HCT116 (cell line): ENCODE measurements around the gene PPP1R27. TPM values are rescaled to one million over a fixed set of nuclear protein-coding genes. Genes with fewer than 3 reads are reported as not detected.

Experiments
- ATAC-seq: fragments of 200-7000 bp; cut with Tn5 transposase; 2 replicates; pipeline ENCODE4 v1.9.1; 2020; ENCODE audit warnings: mild to moderate bottlenecking, moderate library complexity
- BruUV-seq: library from RNA; stranded (reverse); fragments of 400-500 nt; replicated peaks from 2 replicates; lab custom pipeline; 2021; lab: Mats Ljungman, UMichigan
- CTCF ChIA-PET: fragments of 300-600 bp; sonication (Branson Sonifier 250); formaldehyde crosslinking; loops from one replicate; lab custom pipeline; 2021; ENCODE audit warnings: antibody characterized with exemption; lab: Charles Lee
- POLR2A ChIA-PET: fragments of 300-600, 350-600 bp; sonication (Branson Sonifier 250); formaldehyde crosslinking; loops from one replicate; lab custom pipeline; 2021; ENCODE audit warnings: antibody characterized with exemption; lab: Charles Lee
- RAD21 ChIA-PET, 2 experiments: fragments of 300-600 bp; sonication (Branson Sonifier 250); formaldehyde crosslinking; loops; one replicate each; lab custom pipeline; 2023; ENCODE audit warnings: low total read pairs in 2 of 2; ENCODE audit not compliant: uncharacterized antibody in 2 of 2, unreplicated experiment in 2 of 2, low non-redundant PET in 1 of 2; lab: Charles Lee
- DNase-seq: peaks from one replicate; pipeline ENCODE4 v3.0.0-alpha.2; 2010; ENCODE audit warnings: low read depth, low spot score
- H2AFZ ChIP-seq: fragments of 200-600 bp; shearing (Covaris generic), sonication (generic); 2 replicates; pipeline ENCODE4 v1.6.1; 2017; ENCODE audit warnings: low read depth, mixed run types, mixed read lengths, antibody characterized with exemption, low read length; ENCODE audit not compliant: poor library complexity, severe bottlenecking
- H3K27ac ChIP-seq: 2 replicates; pipeline ENCODE4 v1.5.1; 2012; ENCODE audit warnings: low read depth, low read length
- H3K27me3 ChIP-seq: fragments of 200-600 bp; sonication (generic); 2 replicates; pipeline ENCODE4 v1.6.1; 2016; ENCODE audit warnings: mixed run types, low read length, mixed read lengths; ENCODE audit not compliant: insufficient read depth
- H3K36me3 ChIP-seq, 2 experiments: fragments of 200-500 bp in 1 of 2; fragments of 200-600 bp in 1 of 2; sonication (Bioruptor generic) in 1 of 2; sonication (generic) in 1 of 2; 2 replicates each; pipeline versions ENCODE4 v1.5.1 to v1.6.1; 2014 to 2016; ENCODE audit warnings: low read length in 2 of 2, inconsistent platforms in 1 of 2, mixed read lengths in 1 of 2, mixed run types in 1 of 2; ENCODE audit not compliant: insufficient read depth in 2 of 2, control insufficient read depth in 1 of 2
- H3K4me1 ChIP-seq, 2 experiments: fragments of 200-600 bp in 1 of 2; sonication (generic) in 1 of 2; 2 replicates each; pipeline versions ENCODE4 v1.5.1 to v1.6.1; 2012 to 2017; ENCODE audit warnings: low read length in 2 of 2, inconsistent platforms in 1 of 2, mild to moderate bottlenecking in 1 of 2, mixed read lengths in 1 of 2, mixed run types in 1 of 2, moderate library complexity in 1 of 2; ENCODE audit not compliant: insufficient read depth in 2 of 2, control insufficient read depth in 1 of 2
- H3K4me2 ChIP-seq: fragments of 200-600 bp; sonication (generic); 2 replicates; pipeline ENCODE4 v1.6.1; 2017; ENCODE audit warnings: mixed run types, low read length, mixed read lengths
- H3K4me3 ChIP-seq, 2 experiments: fragments of 200-600 bp in 1 of 2; sonication (generic) in 1 of 2; replicated peaks in 1 of 2; 2 replicates each; pipeline ENCODE4 v1.5.1; 2011 to 2016; ENCODE audit warnings: low read length in 2 of 2, control low read depth in 1 of 2, low read depth in 1 of 2, mild to moderate bottlenecking in 1 of 2, mixed read lengths in 1 of 2, mixed run types in 1 of 2
- H3K79me2 ChIP-seq: fragments of 200-600 bp; sonication (generic); 2 replicates; pipeline ENCODE4 v1.6.1; 2017; ENCODE audit warnings: mild to moderate bottlenecking, mixed run types, low read length, moderate library complexity, mixed read lengths; ENCODE audit not compliant: insufficient read depth
- H3K9ac ChIP-seq: fragments of 200-600 bp; sonication (generic); 2 replicates; pipeline ENCODE4 v1.6.1; 2016; ENCODE audit warnings: low read length, mixed read lengths
- H3K9me2 ChIP-seq: fragments of 200-600 bp; sonication (generic), shearing (Covaris generic); 2 replicates; pipeline ENCODE4 v1.6.1; 2017; ENCODE audit warnings: mixed run types, mild to moderate bottlenecking, moderate library complexity; ENCODE audit not compliant: insufficient read depth
- H3K9me3 ChIP-seq, 2 experiments: fragments of 200-500 bp in 1 of 2; fragments of 200-600 bp in 1 of 2; sonication (Bioruptor generic) in 1 of 2; sonication (generic) in 1 of 2; 2 replicates each; pipeline ENCODE4 v1.6.1; 2014 to 2017; ENCODE audit warnings: low read length in 2 of 2, mixed read lengths in 2 of 2, inconsistent platforms in 1 of 2, low read depth in 1 of 2, mild to moderate bottlenecking in 1 of 2, mixed run types in 1 of 2, moderate library complexity in 1 of 2; ENCODE audit not compliant: control insufficient read depth in 1 of 2, insufficient read depth in 1 of 2
- H4K20me1 ChIP-seq: fragments of 200-600 bp; sonication (generic), shearing (Covaris generic); 2 replicates; pipeline ENCODE4 v1.6.1; 2017; ENCODE audit warnings: mixed run types, mild to moderate bottlenecking, moderate library complexity; ENCODE audit not compliant: insufficient read depth
- CBX3 ChIP-seq: IDR thresholded peaks from 2 replicates; pipeline ENCODE4 v1.6.1; 2012; ENCODE audit warnings: low read depth
- EZH2 ChIP-seq: fragments of 200-600 bp; sonication (generic); IDR thresholded peaks from 2 replicates; pipeline ENCODE4 v1.6.1; 2017; ENCODE audit warnings: antibody characterized with exemption, mixed run types
- JUND ChIP-seq: IDR thresholded peaks from 2 replicates; pipeline ENCODE4 v1.6.1; 2012
- POLR2A ChIP-seq: IDR thresholded peaks from 2 replicates; pipeline ENCODE4 v1.7.0; 2011; ENCODE audit warnings: borderline replicate concordance; ENCODE audit not compliant: insufficient read depth, insufficient read length; ENCODE audit errors: extremely low read depth
- POLR2AphosphoS5 ChIP-seq: IDR thresholded peaks from 2 replicates; pipeline ENCODE4 v1.6.1; 2011; ENCODE audit warnings: mild to moderate bottlenecking, low read depth, low read length, moderate library complexity
- RAD21 ChIP-seq: IDR thresholded peaks from 2 replicates; pipeline ENCODE4 v1.6.1; 2012; ENCODE audit warnings: low read depth, mild to moderate bottlenecking
- SP1 ChIP-seq: IDR thresholded peaks from 2 replicates; pipeline ENCODE4 v1.6.1; 2012; ENCODE audit warnings: low read depth
- SRF ChIP-seq: IDR thresholded peaks from 2 replicates; pipeline ENCODE4 v1.6.1; 2012; ENCODE audit warnings: low read depth
- ZFX ChIP-seq: fragments of 450-650 bp; IDR thresholded peaks from 2 replicates; pipeline ENCODE4 v1.6.1; 2017
- ZNF274 ChIP-seq: fragments of 200-500 bp; sonication (Bioruptor generic); IDR thresholded peaks from 2 replicates; pipeline ENCODE4 v1.6.1; 2014; ENCODE audit warnings: mild to moderate bottlenecking, low read depth, low read length, inconsistent platforms
- intact Hi-C: fragments of 100-400 bp; cut with micrococcal nuclease; formaldehyde crosslinking; loops from 2 replicates; pipeline ENCODE4 v1.10.0; 2022
- total RNA-seq: library from RNA; stranded (reverse); gene quantifications from one replicate; pipeline ENCODE4 v1.2.1, GENCODE V29; 2021; ENCODE audit not compliant: unreplicated experiment
- TF ChIP-seq, protein P1 (sequence below): IDR thresholded peaks from 2 replicates; pipeline ENCODE4 v1.6.1; 2012

Gene PPP1R27
- total RNA-seq, 1 experiment from 2014 or later = not detected

DNA sequence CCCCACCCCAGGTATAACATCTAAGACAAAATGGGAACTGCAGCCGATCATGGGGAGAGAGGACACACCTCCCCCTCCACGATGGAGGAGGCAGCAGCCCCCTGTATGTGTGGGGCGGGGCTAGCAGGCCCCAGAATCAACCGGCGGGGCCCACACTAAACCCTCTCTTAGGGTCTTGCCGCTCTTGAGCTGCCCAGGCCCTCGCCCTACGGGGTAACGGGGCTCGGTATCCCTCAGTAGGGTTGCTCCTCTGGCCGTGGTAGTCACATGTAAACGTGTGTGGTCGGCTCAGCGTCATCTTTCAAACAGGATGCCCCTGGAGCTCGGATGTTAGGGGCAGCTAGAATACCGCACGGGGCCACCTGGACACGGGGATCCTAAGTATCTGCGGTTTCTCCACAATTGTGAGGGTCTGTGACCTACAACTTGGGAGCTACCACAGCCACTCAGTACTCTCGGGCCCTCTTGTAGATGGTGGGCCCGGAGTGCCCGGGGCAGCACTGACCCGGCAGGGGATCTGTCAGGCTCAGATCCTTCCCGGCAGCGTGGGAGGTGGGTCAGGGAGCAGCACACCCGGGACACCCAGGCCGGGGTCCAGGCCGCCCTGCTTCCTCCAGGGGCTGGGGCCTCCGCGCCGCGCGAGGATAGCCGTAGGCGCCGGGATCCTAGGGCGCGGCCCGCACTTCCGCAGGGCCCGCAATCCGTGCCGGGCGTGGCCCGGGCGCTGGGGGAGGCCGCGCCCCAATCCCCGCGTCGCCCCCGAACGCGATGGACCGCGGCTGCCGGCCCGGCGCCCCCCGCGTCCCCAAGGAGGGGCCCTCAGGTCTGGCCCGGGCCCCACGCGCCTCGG is 35.5 kb upstream of the PPP1R27 start:
- ChIA-PET RAD21 (interaction anchor here in 1 of 2 experiments (0.8 kb wide), 1 partner anchor 40 kb away, joined by 3 read pairs; no protein-coding TSS in a partner anchor), CTCF (interaction anchor here (1.0 to 2.7 kb wide), 6 partner anchors 9 to 151 kb away, joined by 3 to 27 read pairs (median 4); partner anchors contain the start of genes CENPX and LRRC45), POLR2A (interaction anchor here (0.5 to 1.6 kb wide), 5 partner anchors 10 to 290 kb away, joined by 3 to 5 read pairs (median 4); partner anchors contain the start of genes ANAPC11 and P4HB)
- H3K79me2 ChIP-seq = peaks cover 43% of the 10 kb centered on the region
- H2AFZ ChIP-seq = no peak overlapping the region
- H3K27me3 ChIP-seq = no peaks in the 10 kb centered on the region
- ATAC-seq = peak; percentile 0; the same call in 1 of the 2 replicates
- intact Hi-C loops = loop anchor here (5.0 kb wide), 1 partner anchor 57 kb away; the partner anchor contains the start of gene MAFG
- H3K9me3 ChIP-seq = no peaks in the 10 kb centered on the region
- DNase-seq = no peak
- BruUV-seq = no TSS peak
- H3K4me3 ChIP-seq = peak overlapping the region; percentile 71 to 95
- H3K4me2 ChIP-seq = peak overlapping the region; percentile 86
- H3K27ac ChIP-seq = peak overlapping the region; percentile 99
- H3K9me2 ChIP-seq = no peaks in the 10 kb centered on the region
- peaks cover 38 to 79% of the 10 kb centered on the region in 2 experiments for H3K4me1 ChIP-seq
- TF ChIP-seq ZNF274 (no peak), JUND (no peak), SRF (no peak), CBX3 (no peak), ZFX (peak; percentile 95), RAD21 (no peak), EZH2 (no peak), POLR2AphosphoS5 (peak; percentile 5; the same call in 1 of the 2 replicates), SP1 (no peak), POLR2A (no peak)
- TF ChIP-seq, protein P1, sequence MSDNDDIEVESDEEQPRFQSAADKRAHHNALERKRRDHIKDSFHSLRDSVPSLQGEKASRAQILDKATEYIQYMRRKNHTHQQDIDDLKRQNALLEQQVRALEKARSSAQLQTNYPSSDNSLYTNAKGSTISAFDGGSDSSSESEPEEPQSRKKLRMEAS = no peak
- peaks cover 2% of the 10 kb centered on the region; the same call in 1 of the 2 replicates for H4K20me1 ChIP-seq
- peaks cover 7 to 17% of the 10 kb centered on the region in 2 experiments; a peak in 3 of 4 replicates for H3K36me3 ChIP-seq
- H3K9ac ChIP-seq = peak overlapping the region; percentile 99
